ENCODE data around the gene SV2B.
A peak's percentile ranks its signal among the peaks of the same experiment; 100 is the strongest.

Gene SV2B

GRCh38 chr15:91099995-91100813, at the start of gene SV2B:
Gene SV2B (plus strand): TSS chr15:91100257. CDS start chr15:91226264, 126,007 bp downstream.
- no peak for TF ChIP-seq CTCF (conservative IDR thresholded peaks at IDR 0.05; ENCODE audit: low read length)
- DNase-seq (ENCODE audit: low read depth) = peak; percentile 12
- H3K4me3 ChIP-seq (ENCODE audit: low read length) = peak within 1 kb of the TSS; percentile 50

- H3K4me3 ChIP-seq (ENCODE audit: low read length) = no peak overlapping the region
- no peak for DNase-seq (ENCODE audit: low read depth)
- TF ChIP-seq CTCF (conservative IDR thresholded peaks at IDR 0.05; ENCODE audit: low read length) = no peak
Measured at GRCh38 chr15:91051248-91051647, 48.8 kb upstream of the SV2B start.

- TF ChIP-seq CTCF (conservative IDR thresholded peaks at IDR 0.05; ENCODE audit: low read length) = no peak
- DNase-seq (ENCODE audit: low read depth) = no peak
- H3K4me3 ChIP-seq (ENCODE audit: low read length) = no peak overlapping the region
Measured at GRCh38 chr15:91054816-91055215, 45.2 kb upstream of the SV2B start.

GRCh38 chr15:91055548-91056331, 44.3 kb upstream of the SV2B start:
- no peak overlapping the region for H3K4me3 ChIP-seq (ENCODE audit: low read length)
- TF ChIP-seq CTCF (conservative IDR thresholded peaks at IDR 0.05; ENCODE audit: low read length) = peak; percentile 89
- DNase-seq (ENCODE audit: low read depth) = peak; percentile 63

- TF ChIP-seq CTCF (conservative IDR thresholded peaks at IDR 0.05; ENCODE audit: low read length) = no peak
- no peak overlapping the region for H3K4me3 ChIP-seq (ENCODE audit: low read length)
- no peak for DNase-seq (ENCODE audit: low read depth)
Measured at GRCh38 chr15:91061230-91061629, 38.8 kb upstream of the SV2B start.

- TF ChIP-seq CTCF (conservative IDR thresholded peaks at IDR 0.05; ENCODE audit: low read length) = no peak
- no peak for DNase-seq (ENCODE audit: low read depth)
- no peak overlapping the region for H3K4me3 ChIP-seq (ENCODE audit: low read length)
Measured at GRCh38 chr15:91061997-91062396, 38.1 kb upstream of the SV2B start.

Data from AG10803 (cell line).